ENCODE results near the gene POLR1F.

The POLR1F gene

DNA sequence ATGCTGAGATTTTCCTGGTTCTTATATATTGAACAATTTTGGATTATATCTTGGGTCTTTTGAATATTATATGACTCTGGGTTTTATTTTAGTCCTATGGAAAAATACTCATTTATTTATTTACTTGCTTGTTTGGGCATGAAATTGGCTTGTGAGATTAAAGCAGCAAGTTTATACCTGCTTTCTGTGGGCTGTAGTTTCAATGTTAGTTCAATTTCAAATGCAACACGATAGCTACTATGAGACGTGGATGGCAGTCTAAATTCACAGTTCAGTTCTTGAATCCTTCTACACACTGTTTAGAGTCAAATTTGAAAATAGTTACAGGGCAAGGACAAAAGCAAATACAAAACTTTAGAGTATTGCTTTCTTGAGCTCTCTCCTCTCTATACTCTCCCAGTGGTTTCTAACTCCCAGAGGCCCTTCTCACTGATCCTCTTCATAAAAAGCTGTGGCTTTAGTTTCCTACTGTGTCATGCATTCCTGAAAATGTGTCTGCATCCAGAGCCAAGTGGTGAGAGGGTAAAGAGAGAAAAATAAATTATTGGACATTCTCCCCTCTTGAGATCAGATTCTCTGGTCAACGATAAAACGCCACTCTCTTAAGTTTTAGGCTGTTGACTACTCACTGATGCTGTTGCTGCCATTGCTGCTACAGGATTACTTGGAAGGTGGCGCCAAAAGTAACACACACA is 34.4 kb downstream of the POLR1F start:
- DNase-seq = no peak

DNA sequence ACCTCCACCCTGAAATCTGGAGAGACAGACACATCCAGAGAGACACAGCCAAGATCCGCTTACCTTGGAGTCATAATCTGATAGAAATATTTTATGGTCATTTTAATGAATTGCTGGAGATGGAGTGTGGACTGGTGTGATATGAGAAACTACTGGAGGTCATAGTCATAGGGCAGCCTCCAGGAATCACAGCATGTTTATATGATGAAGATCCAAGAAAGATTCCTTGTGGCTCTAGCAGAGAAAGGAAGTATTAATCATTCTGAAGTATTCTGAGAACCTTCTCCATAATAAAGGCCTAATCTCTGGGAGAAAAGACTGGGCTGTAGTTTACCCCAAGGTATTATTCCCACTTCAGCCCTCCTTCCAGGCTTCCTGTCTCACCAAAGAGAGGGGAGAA is 38.0 kb downstream of the POLR1F start:
- no peak for DNase-seq

DNA sequence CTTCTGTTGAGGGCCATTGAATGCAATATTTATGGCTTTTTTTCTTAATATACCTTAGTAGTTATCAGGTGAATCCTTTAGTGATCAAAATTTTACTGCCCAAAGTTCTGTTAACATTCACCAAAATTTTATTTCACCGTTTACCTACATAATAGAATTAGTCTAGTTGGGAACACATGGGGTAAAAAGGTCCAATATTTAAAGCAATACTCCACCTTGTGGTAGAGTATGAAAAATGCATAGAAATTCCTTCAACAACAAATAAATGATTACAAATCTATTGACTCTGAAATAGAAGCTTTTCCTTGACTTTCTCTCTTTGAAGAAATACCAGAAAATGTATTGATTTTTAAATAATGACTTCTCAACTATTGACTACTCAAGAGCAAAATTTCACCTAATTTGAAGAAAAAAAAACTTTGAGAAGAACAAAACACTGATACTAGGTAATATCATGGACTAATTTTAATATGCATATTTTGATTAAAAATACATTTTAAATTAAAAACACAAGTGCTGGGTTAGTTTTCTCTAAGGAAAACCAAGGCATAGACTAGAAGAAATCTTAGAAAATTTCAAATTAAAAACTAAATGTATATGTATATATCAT is 43.3 kb downstream of the POLR1F start:
- no peak for DNase-seq

DNA sequence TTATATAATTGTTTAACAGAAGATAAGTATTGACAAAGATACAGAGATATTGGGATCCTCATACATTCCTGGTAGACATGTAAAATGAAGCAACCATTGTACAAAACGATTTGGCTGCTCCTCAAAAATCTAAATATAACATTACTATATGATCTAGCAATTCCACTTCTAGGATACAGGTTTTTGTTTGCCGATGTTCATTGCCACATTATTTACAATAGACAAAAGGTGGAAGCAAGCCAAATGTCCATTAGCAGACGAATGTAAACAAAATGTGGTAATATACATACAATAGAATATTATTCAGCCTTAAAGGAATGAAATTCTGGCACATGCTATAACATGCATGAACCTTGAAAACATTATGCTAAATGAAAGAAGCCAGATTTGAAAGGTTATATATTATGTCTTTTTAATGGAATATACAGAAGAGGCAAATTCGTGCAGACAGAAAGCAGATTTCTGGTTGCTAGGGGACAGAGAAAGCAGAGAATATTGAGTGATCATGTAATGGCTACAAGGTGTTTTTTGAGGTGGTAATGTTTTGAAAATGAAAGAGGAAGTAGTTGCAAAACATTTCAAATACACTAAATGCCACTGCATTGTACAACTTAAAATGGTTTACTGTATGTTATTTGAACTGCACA is 44.9 kb downstream of the POLR1F start:
- DNase-seq = no peak

DNA sequence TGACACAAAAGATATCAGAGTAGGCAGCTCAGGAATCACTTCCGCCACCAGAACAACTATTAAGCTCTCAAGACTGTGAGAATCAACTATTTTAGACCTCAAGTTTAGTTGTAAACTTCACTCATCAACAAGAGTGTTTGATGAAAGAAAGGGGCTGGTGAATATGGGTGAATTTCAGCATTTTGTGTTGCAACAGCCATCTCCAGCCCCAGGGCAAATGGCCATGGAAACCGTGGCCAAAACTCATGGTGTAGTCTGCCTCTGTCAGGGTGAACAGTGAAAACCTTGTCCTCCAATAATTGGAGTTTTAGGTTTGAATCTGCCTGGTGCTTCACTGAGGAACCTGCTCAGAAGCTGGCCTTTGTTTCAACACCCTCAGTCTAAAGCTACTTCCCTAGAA is 60.0 kb downstream of the POLR1F start:
- no peak for DNase-seq
